OCI-LY1 (cell line): Measurements from ENCODE around the gene IFNGR1.

Experiments used
- H2AFZ ChIP-seq: fragments of 200-600 bp; sonication (generic), shearing (Covaris generic); 2 replicates; pipeline ENCODE4 v1.6.0; 2014; ENCODE audit warnings: antibody characterized with exemption, mild to moderate bottlenecking, low read length
- H3F3A ChIP-seq: fragments of 200-600 bp; sonication (generic), shearing (Covaris generic); 2 replicates; pipeline ENCODE4 v1.6.0; 2014; ENCODE audit warnings: mild to moderate bottlenecking, antibody characterized with exemption, low read length, moderate library complexity; ENCODE audit not compliant: insufficient read depth
- H3K27ac ChIP-seq: fragments of 200-600 bp; sonication (generic); 2 replicates; pipeline ENCODE4 v1.5.1; 2014; ENCODE audit warnings: low read length, mixed run types, mild to moderate bottlenecking, low read depth; ENCODE audit not compliant: poor library complexity, severe bottlenecking
- H3K27me3 ChIP-seq: fragments of 200-600 bp; sonication (generic); 2 replicates; pipeline ENCODE4 v1.6.0; 2014; ENCODE audit warnings: antibody characterized with exemption, mild to moderate bottlenecking, low read length, moderate library complexity; ENCODE audit not compliant: insufficient read depth
- H3K36me3 ChIP-seq: fragments of 200-600 bp; sonication (generic); 2 replicates; pipeline ENCODE4 v1.6.1; 2014; ENCODE audit warnings: mild to moderate bottlenecking, antibody characterized with exemption, low read length, moderate library complexity, mixed read lengths; ENCODE audit not compliant: insufficient read depth
- H3K4me1 ChIP-seq: fragments of 200-600 bp; sonication (generic); 2 replicates; pipeline ENCODE4 v1.5.1; 2014; ENCODE audit warnings: mild to moderate bottlenecking, low read length, moderate library complexity; ENCODE audit not compliant: insufficient read depth, severe bottlenecking
- H3K4me2 ChIP-seq: fragments of 200-600 bp; sonication (generic), shearing (Covaris generic); 2 replicates; pipeline ENCODE4 v1.6.1; 2014; ENCODE audit warnings: low read length
- H3K4me3 ChIP-seq: fragments of 200-600 bp; sonication (generic); 2 replicates; pipeline ENCODE4 v1.5.1; 2014; ENCODE audit warnings: low read length, low read depth, mild to moderate bottlenecking, mixed read lengths; ENCODE audit not compliant: poor library complexity, severe bottlenecking
- H3K79me2 ChIP-seq: fragments of 200-600 bp; shearing (Covaris generic); 2 replicates; pipeline ENCODE4 v1.6.1; 2016; ENCODE audit warnings: mixed run types, low read length, mixed read lengths; ENCODE audit not compliant: insufficient read depth
- H3K9ac ChIP-seq: fragments of 200-600 bp; sonication (generic), shearing (Covaris generic); 2 replicates; pipeline ENCODE4 v1.6.1; 2014; ENCODE audit warnings: mild to moderate bottlenecking, low read length, mixed read lengths
- H3K9me2 ChIP-seq: fragments of 200-600 bp; sonication (generic), shearing (Covaris generic); 2 replicates; pipeline ENCODE4 v1.6.1; 2014; ENCODE audit warnings: low read depth, mild to moderate bottlenecking, low read length, mixed read lengths
- H3K9me3 ChIP-seq: fragments of 200-600 bp; shearing (Covaris generic); 2 replicates; pipeline ENCODE4 v1.6.1; 2014; ENCODE audit warnings: low read length, mixed read lengths
- H4K20me1 ChIP-seq: fragments of 200-600 bp; sonication (generic), shearing (Covaris generic); 2 replicates; pipeline ENCODE4 v1.6.0; 2016; ENCODE audit warnings: mild to moderate bottlenecking, low read length; ENCODE audit not compliant: insufficient read depth
- CTCF ChIP-seq: fragments of 200-600 bp; sonication (generic), shearing (Covaris generic); IDR thresholded peaks from 2 replicates; pipeline ENCODE4 v1.5.1; 2017; ENCODE audit warnings: mild to moderate bottlenecking, antibody characterized with exemption, low read length, moderate library complexity, mixed read lengths
- EZH2 ChIP-seq: fragments of 200-600 bp; sonication (generic), shearing (Covaris generic); IDR thresholded peaks from 2 replicates; pipeline ENCODE4 v1.8.0; 2017; ENCODE audit warnings: borderline replicate concordance, mixed run types, mild to moderate bottlenecking, antibody characterized with exemption, low read length, moderate library complexity, mixed read lengths

IFNGR1 gene

GRCh38 chr6:137182654-137183073 is 36.5 kb downstream of the IFNGR1 start:
- Histone ChIP-seq H2AFZ (no peak overlapping the region), H3K4me1 (no peaks in the 10 kb centered on the region), H3K27me3 (no peaks in the 10 kb centered on the region), H3K9me2 (no peaks in the 10 kb centered on the region), H3K9me3 (no peaks in the 10 kb centered on the region; the same call in 1 of the 2 replicates), H3K4me3 (no peak overlapping the region), H4K20me1 (no peaks in the 10 kb centered on the region), H3K79me2 (no peaks in the 10 kb centered on the region), H3F3A (no peaks in the 10 kb centered on the region), H3K36me3 (no peaks in the 10 kb centered on the region; the same call in 1 of the 2 replicates), H3K9ac (no peak overlapping the region), H3K27ac (no peak overlapping the region), H3K4me2 (no peak overlapping the region)
- TF ChIP-seq EZH2, result no peak
- TF ChIP-seq CTCF, result no peak

GRCh38 chr6:137181891-137182653 is 37.1 kb downstream of the IFNGR1 start:
- TF ChIP-seq CTCF (no peak), EZH2 (no peak)
- Histone ChIP-seq H3K4me1 (no peaks in the 10 kb centered on the region), H3K9me2 (no peaks in the 10 kb centered on the region), H3K27ac (no peak overlapping the region), H3K4me3 (no peak overlapping the region), H3K79me2 (no peaks in the 10 kb centered on the region), H3K9ac (no peak overlapping the region), H3K27me3 (no peaks in the 10 kb centered on the region), H4K20me1 (no peaks in the 10 kb centered on the region), H3K9me3 (no peaks in the 10 kb centered on the region; the same call in 1 of the 2 replicates), H2AFZ (no peak overlapping the region), H3K36me3 (no peaks in the 10 kb centered on the region; the same call in 1 of the 2 replicates), H3F3A (no peaks in the 10 kb centered on the region), H3K4me2 (no peak overlapping the region)

- Histone ChIP-seq H3K27me3 (no peaks in the 10 kb centered on the region), H3K79me2 (no peaks in the 10 kb centered on the region), H3K9me3 (no peaks in the 10 kb centered on the region; the same call in 1 of the 2 replicates), H3K4me2 (no peak overlapping the region), H3K4me3 (no peak overlapping the region), H2AFZ (no peak overlapping the region), H3K36me3 (no peaks in the 10 kb centered on the region), H3K9me2 (no peaks in the 10 kb centered on the region), H4K20me1 (no peaks in the 10 kb centered on the region), H3K9ac (no peak overlapping the region), H3K4me1 (no peaks in the 10 kb centered on the region), H3K27ac (no peak overlapping the region), H3F3A (no peaks in the 10 kb centered on the region)
- no peak for TF ChIP-seq EZH2
- TF ChIP-seq CTCF, result no peak
Observed at GRCh38 chr6:137177611-137178010, 41.6 kb downstream of the IFNGR1 start.
